Measurements from ENCODE around the gene TSPAN18. TPM values are rescaled to one million over a fixed set of nuclear protein-coding genes. Genes with fewer than 3 reads are reported as not detected.
A peak's percentile ranks its signal among the peaks of the same experiment; 100 is the strongest.

The TSPAN18 gene
- total RNA-seq, 3 donors from 2014 or later: 1.0 to 2.0 (median 1.8) TPM

GRCh38 chr11:44952500-44953260, 225.9 kb downstream of the TSPAN18 start:
- Histone ChIP-seq H3K9me3 (no peaks in the 10 kb centered on the region), H3K4me1 (no peaks in the 10 kb centered on the region), H3K27me3 (no peaks in the 10 kb centered on the region), H3K4me3 (no peak overlapping the region), H3K27ac (peak overlapping the region; percentile 53 to 90), H3K36me3 (no peaks in the 10 kb centered on the region)
- intact Hi-C loops (cut with DNase I; ENCODE audit: low total_unique reads): no loop called here
- no peak for TF ChIP-seq CTCF (IDR thresholded peaks at IDR 0.05)
- TF ChIP-seq POLR2A (IDR thresholded peaks at IDR 0.05): no peak
- TF ChIP-seq POLR2AphosphoS5 (IDR thresholded peaks at IDR 0.05): no peak
- no peak for DNase-seq (ENCODE audit: low spot score in 2 of 2)

- Histone ChIP-seq H3K27me3 (no peaks in the 10 kb centered on the region), H3K27ac (peak overlapping the region; percentile 45 to 60), H3K36me3 (no peaks in the 10 kb centered on the region), H3K4me3 (no peak overlapping the region), H3K9me3 (no peaks in the 10 kb centered on the region), H3K4me1 (no peaks in the 10 kb centered on the region)
- intact Hi-C loops (cut with DNase I; ENCODE audit: low total_unique reads): no loop called here
- no peak for DNase-seq (ENCODE audit: low spot score in 2 of 2)
- TF ChIP-seq POLR2AphosphoS5 (IDR thresholded peaks at IDR 0.05) (no peak), POLR2A (IDR thresholded peaks at IDR 0.05) (no peak), CTCF (IDR thresholded peaks at IDR 0.05) (no peak)
Observed at GRCh38 chr11:44954051-44954906, 227.5 kb downstream of the TSPAN18 start.

GRCh38 chr11:44955015-44955738, 228.4 kb downstream of the TSPAN18 start:
- Histone ChIP-seq H3K4me3 (no peak overlapping the region), H3K36me3 (no peaks in the 10 kb centered on the region), H3K4me1 (no peaks in the 10 kb centered on the region), H3K27ac (peak overlapping the region; percentile 45 to 60), H3K9me3 (no peaks in the 10 kb centered on the region), H3K27me3 (no peaks in the 10 kb centered on the region)
- intact Hi-C loops (cut with DNase I; ENCODE audit: low total_unique reads): no loop called here
- no peak for DNase-seq (ENCODE audit: low spot score in 2 of 2)
- TF ChIP-seq POLR2AphosphoS5 (IDR thresholded peaks at IDR 0.05) (peak in 1 of 3 donors; percentile 24), POLR2A (IDR thresholded peaks at IDR 0.05) (no peak)

- no peaks in the 10 kb centered on the region for H3K36me3 ChIP-seq
- no peak for TF ChIP-seq POLR2A (IDR thresholded peaks at IDR 0.05)
- no peak for TF ChIP-seq POLR2AphosphoS5 (IDR thresholded peaks at IDR 0.05)
- TF ChIP-seq CTCF (IDR thresholded peaks at IDR 0.05): no peak
- no peak overlapping the region for H3K27ac ChIP-seq
- no peaks in the 10 kb centered on the region for H3K4me1 ChIP-seq
- H3K27me3 ChIP-seq: no peaks in the 10 kb centered on the region
- H3K9me3 ChIP-seq: no peaks in the 10 kb centered on the region
- peak overlapping the region in 1 of 3 donors; percentile 18 for H3K4me3 ChIP-seq
- no peak for DNase-seq (ENCODE audit: low spot score in 2 of 2)
- intact Hi-C loops (cut with DNase I; ENCODE audit: low total_unique reads): no loop called here
Observed at GRCh38 chr11:44957040-44957515, 230.3 kb downstream of the TSPAN18 start.

GRCh38 chr11:44957776-44958564, 231.2 kb downstream of the TSPAN18 start:
- no peak overlapping the region for H3K4me3 ChIP-seq
- H3K9me3 ChIP-seq: no peaks in the 10 kb centered on the region
- H3K4me1 ChIP-seq: no peaks in the 10 kb centered on the region
- H3K36me3 ChIP-seq: no peaks in the 10 kb centered on the region
- no peak for TF ChIP-seq POLR2A (IDR thresholded peaks at IDR 0.05)
- TF ChIP-seq CTCF (IDR thresholded peaks at IDR 0.05): no peak
- TF ChIP-seq POLR2AphosphoS5 (IDR thresholded peaks at IDR 0.05): no peak
- intact Hi-C loops (cut with DNase I; ENCODE audit: low total_unique reads): no loop called here
- no peak for DNase-seq (ENCODE audit: low spot score in 2 of 2)
- H3K27ac ChIP-seq: no peak overlapping the region
- H3K27me3 ChIP-seq: no peaks in the 10 kb centered on the region

Measured in breast epithelium (tissue), 4 donors.